SW480 (cell line): ENCODE results near the gene AKT1S1.
"Not testable (repeated sequence)": the region's sequence is repeated elsewhere in the genome, so short reads cannot be mapped to it uniquely, and the experiment has no call there.

ENCODE experiments used
- DNase-seq: peaks from one replicate; pipeline ENCODE4 v3.0.0-alpha.2; 2016; ENCODE audit warnings: low spot score

The AKT1S1 gene

GRCh38 chr19:49877020-49877878 lies at the start of gene AKT1S1, which contains the start of gene TBC1D17:
TSS of gene AKT1S1 (minus strand) at chr19:49877355. CDS start at chr19:49873295, 4,060 bp downstream.
TSS of gene TBC1D17 (plus strand) at chr19:49877702. CDS start at chr19:49877724, 22 bp downstream.
- DNase-seq, result peak; percentile 100

- DNase-seq, result no peak
Measured at GRCh38 chr19:49926515-49926914, 49.4 kb upstream of the AKT1S1 start.

GRCh38 chr19:49925486-49925885 lies 48.3 kb upstream of the AKT1S1 start:
- no peak for DNase-seq

- not testable (repeated sequence) for DNase-seq
Measured at GRCh38 chr19:49924881-49925210, 47.7 kb upstream of the AKT1S1 start.

GRCh38 chr19:49924004-49924880 lies 47.1 kb upstream of the AKT1S1 start:
- DNase-seq, result peak; percentile 48

GRCh38 chr19:49923055-49924003 lies 46.2 kb upstream of the AKT1S1 start:
- no peak for DNase-seq

GRCh38 chr19:49921871-49922795 lies 45.0 kb upstream of the AKT1S1 start:
- no peak for DNase-seq

GRCh38 chr19:49920624-49921363 lies 43.6 kb upstream of the AKT1S1 start:
- no peak for DNase-seq

- no peak for DNase-seq
Measured at GRCh38 chr19:49918089-49918488, 40.9 kb upstream of the AKT1S1 start.

- no peak for DNase-seq
Measured at GRCh38 chr19:49916839-49917733, 39.9 kb upstream of the AKT1S1 start.

GRCh38 chr19:49915271-49915670 lies 38.1 kb upstream of the AKT1S1 start:
- no peak for DNase-seq

GRCh38 chr19:49913720-49914119 lies 36.6 kb upstream of the AKT1S1 start:
- DNase-seq, result no peak

- DNase-seq, result no peak
Measured at GRCh38 chr19:49912965-49913685, 36.0 kb upstream of the AKT1S1 start.

GRCh38 chr19:49911381-49912145 lies 34.4 kb upstream of the AKT1S1 start:
- no peak for DNase-seq

GRCh38 chr19:49910179-49910578 lies 33.0 kb upstream of the AKT1S1 start:
- no peak for DNase-seq

- DNase-seq, result no peak
Measured at GRCh38 chr19:49908480-49909420, 31.6 kb upstream of the AKT1S1 start.
